Endometrial microvascular endothelial cells (primary cell): Measurements from ENCODE around the gene TMEM247. TPM values are rescaled to one million over a fixed set of nuclear protein-coding genes. Genes with fewer than 3 reads are reported as not detected.

Experiments used
- in situ Hi-C: cut with HindIII; loops from 2 replicates; pipeline ENCODE4 v1.10.0; 2017; ENCODE audit warnings: low sequenced_read_pairs, low pct_unique_long_range_greater_than_20kb; ENCODE audit errors: inconsistent ontology term
- total RNA-seq: library from RNA; depleted of rRNA; stranded (reverse); fragments of >200 nt; gene quantifications from one replicate; pipeline ENCODE4 v1.2.3, GENCODE V29; 2015; ENCODE audit errors: inconsistent ontology term

The TMEM247 gene
- total RNA-seq, 1 donor from 2014 or later: not detected

DNA sequence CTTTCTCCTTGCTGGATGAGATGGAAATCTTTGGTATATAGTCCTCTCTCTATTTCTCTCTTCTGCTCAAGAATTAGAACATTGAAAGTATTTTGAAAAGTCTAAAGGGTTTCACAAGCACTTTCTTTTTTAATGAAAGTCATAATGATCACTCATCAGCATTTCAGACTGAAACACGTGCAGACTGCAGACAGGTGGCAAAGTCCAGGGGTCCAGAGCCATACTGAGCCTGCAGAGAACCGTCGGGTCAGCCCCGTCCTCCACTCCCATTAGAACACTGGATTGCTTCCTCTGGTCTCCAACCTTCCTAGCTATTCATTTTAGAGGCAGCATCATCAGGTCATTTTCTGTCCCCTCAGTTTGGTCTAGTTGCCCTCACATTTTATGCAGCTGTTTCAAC, 3.1 kb downstream of the TMEM247 start:
- in situ Hi-C loops: no loop called here

DNA sequence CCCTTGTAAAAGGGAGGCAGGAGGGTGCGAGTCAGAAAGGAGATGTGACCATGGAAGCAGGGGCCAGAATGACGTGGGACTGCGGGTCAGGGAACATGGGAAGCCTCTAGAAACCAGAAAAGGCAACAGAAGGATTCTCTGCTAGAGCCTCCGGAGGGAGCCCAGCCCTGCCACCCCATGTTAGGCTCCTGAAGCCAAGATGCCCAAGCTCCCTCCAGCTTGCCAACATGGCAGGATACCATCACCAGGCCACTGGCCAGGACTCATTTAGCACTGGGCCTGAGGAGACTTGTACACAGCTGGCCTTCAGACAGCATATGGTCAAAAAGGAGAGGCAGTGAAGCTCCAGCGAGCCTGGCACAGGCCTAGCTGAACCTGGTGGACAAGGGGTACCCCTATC, 5.6 kb downstream of the TMEM247 start:
- in situ Hi-C loops: no loop called here

DNA sequence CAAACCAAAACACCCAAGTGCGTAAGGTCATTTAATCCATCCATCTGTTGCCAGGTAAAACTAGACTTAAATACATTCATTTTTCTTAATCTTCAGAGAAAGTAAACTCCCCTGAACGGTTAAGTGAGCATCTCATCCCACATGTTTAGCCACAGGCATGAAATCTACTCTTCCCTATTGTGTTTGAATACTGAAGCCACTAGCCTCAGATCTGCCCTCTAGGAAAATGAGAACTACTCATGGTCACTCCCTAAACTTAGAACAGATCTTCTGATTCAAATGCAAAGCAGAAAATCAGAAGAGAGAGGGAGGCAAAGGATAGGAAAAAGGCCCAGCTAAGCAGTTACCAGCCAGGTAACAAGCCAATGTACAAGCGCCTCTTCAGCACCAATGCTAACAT, 7.1 kb downstream of the TMEM247 start:
- in situ Hi-C loops: no loop called here

DNA sequence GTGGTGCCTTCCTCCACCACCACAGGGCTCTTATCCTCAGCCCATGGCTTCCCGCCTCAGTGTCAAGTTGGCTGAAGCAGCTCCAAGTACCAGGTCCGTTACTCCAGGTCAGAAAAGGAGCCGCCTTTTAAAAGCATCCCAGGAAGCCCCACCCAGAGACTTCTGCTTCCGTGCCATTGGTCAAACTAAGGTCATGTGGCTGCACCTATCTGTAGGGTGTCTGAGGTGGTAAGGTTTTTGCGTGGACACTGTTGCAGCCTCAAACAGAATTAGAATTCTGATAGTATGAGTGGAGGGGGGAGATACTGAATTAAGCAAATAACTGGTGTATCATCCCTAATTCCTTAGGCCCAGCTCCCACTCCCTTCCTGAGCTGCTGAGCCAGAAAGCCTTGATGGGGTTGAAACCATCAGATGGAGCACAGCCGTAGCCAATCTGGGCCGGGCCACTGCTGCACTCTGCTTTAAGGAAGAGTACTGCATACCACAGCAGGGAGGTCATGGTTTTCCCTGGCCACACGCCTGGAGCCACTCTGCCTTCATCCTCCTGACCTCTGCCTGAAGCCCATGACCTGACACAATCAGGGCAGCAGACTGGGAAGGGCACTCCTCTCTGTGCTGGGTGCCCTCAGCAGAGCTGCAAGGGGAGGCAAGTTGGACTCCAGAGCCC, 8.4 kb downstream of the TMEM247 start:
- in situ Hi-C loops: no loop called here

DNA sequence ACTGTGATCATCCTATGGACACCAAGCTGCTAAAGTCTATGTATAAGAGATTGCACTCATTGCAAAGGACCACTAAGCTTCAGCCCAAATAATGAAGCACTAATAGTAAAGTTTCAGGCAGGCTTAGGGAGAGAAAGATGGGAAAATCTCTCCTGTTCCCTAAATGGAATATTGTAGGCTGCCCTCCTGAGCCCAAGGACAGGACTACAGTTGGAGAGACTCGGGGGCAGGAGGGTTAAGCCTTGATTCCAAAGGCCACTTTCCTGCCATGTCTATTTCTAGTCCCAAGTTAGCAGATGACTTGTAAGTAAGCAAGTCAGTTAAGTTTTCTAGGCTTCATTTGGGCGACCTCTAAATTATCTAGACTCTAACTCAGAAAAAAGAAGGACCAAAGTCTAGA, 9.0 kb downstream of the TMEM247 start:
- in situ Hi-C loops: no loop called here

DNA sequence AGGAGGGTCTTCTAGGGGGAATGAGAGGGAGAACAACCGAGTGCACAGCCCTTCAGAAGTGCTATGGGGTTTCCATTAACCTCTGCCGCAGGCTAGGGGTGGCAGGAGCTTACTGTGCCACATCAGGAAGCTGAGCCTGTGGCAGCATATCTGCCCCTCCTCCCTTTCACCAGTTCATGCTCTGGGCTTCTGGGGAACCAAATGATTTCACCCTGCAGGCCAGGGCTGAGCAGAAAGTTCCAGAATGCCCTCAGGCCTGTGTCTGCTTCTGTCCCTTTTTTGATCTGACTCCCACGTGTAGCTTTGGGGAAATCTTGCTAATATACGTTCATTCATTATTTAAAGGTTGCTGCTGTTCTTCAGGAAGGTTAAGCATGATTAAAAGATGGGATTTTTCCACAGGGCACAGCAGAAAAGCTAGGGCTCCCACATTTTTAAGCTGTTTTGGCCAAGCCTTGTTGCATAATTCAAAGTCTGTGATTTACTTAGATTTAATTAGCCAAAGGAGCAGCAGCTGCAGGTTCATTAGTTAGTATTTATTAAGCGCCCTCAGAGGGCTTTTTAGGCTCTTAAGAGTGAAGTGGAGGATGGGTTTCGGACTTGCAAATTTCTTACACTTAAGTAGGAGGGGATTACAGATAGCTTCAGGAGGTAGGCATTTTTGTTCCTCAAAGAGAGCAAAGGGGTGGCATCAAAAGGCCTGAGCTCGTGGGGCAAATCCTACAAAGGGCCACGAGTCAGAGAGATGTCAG, 10.2 kb downstream of the TMEM247 start:
- in situ Hi-C loops: no loop called here

DNA sequence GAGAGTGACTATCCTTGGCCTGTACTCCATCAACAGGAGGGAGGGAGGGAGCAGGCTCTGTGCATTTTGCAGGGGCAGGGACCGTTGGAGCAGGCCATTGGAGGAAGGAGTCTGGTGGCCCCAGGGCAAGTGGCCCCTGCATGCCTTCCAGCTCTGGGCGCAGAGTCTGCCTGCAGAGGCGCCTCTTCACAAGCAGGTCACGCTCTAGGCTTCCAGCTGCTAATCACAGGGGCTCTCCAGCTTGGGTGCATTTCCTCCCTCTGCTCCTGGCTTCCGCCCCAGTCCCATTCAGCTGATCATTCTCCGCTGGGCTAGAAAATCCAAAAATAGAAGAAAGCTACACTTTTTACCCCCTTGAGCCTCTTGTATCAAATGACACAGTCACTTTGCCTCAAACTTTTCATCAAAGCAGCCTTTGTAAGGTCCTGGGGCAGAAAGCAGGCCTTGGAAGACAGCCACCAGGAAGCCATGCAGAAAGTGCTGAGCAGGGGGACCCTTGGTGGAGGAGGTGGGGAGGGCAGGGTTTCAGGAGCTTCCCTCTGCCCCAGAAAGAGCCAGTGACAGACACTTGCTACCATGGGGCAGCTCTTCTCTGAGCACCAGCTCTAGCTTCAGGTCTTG, 11.3 kb downstream of the TMEM247 start:
- in situ Hi-C loops: no loop called here

DNA sequence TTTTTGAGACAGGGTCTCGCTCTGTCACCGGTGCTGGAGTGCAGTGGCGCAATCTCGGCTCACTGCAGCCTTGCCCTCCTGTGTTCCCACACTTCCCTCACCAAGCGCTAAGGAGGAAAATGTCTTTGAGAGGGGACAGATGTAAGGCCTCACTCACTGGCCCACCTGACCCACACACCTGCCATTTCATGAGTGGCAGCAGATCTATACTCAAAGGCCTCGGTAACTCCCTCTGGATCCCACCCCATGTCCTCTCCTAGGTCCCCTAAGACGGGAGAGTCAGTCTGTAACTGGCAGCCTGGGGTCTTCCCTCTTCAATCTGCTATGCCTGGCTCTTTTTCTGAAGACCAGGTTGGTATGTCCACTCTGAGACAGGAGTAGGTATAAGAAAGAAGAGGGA, 12.9 kb downstream of the TMEM247 start:
- in situ Hi-C loops: no loop called here

DNA sequence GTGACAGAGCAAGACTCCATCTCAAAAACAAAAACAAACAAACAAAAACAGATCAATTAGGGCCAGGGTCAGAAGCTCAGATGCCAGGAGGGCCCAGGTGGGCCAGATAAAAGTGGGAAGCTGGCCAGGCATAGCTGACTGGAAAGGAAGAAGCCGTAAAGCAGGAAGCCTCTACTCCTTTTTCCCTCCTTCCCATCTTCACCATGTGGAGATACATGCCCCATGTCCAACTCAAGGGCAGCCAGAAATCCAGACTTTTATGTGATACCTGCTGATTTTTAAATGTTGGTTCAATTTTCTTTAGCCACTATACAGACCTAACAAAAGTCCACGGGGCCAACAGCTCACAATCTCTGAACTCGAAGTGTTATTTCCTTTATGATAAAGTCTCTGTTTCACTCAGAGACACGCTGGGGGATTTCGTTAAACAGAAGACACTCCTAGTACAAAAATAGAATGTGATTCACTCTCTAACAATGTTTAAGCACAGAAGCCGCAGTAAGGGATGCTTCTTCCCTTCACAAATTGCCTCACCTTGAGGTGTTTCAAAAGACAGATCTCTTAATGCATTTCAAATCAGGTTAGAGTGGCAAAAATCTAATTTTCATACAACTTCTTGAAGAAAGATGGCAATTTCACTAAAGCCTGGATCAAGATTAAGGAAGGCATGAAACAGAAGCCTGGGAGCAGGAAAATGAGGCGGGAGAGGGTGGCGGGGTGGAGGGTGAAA, 14.0 kb downstream of the TMEM247 start:
- in situ Hi-C loops: no loop called here

DNA sequence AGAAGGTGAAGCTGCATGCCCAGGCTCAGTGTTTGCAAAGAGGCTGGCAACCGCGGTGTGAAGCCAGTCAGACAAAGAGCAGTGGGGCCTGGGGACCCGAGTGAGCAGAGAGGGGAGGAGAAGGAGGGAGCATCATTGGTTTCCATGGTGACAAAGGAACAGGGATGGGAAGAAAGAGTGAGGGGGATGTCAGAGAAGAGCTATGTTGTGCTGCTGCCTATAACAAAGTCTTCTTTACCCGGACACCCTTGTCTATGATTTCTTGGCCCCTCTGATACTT, 14.5 kb downstream of the TMEM247 start:
- in situ Hi-C loops: no loop called here

DNA sequence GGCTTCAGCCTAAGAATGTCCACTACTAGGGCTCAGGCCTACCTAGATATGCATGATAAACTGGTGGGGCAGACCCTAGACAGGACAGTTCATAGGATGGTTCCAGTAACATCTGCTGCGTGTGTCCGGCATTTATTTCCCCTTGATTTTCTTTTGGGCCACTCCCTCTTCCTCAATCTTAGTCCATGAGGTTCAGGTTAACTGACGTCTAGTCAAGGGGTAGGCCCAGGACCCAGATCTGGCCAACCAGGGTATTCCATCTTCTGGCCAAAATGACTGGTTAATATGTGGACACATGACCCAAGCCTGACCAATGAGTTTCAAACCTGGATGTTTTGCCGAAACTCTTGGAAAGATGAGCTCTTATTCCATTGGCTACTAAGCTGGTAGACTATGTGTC, 15.2 kb downstream of the TMEM247 start:
- in situ Hi-C loops: no loop called here

DNA sequence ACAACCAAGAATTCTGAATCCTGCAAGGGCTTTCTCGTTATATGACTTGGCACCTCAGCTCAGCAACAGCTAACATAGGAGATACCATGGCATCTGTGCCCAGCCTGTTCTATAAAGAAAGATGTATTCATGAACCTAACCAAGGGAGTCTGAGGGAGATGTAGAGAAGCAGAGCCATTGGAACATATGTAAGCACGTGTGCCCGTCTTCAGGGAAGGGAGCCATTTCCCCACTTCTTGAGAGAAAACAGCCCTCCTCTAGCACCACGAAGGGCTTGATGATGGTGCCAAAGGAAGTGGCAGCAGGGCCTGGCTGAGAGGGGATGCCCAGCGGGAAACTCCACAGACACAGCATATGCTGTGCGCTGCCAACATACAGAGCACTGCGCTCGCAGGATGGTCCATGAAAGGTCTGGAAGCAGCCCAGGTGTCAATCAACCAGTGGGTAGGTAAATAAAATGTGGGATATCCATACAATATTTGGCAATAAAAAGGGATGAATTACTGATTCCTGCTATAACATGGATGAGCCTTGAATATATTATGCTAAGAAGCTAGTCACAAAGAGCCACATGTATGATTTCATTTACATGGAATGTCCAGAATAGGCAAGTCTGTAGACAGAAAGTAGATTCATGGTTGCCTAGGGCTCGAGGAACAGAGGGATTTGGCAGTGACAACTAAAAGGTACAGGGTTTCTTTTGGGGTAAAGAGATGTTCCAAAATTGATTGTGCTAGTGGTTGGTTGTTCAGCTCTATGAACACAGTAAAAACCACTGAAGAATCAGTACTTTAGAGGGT, 16.1 kb downstream of the TMEM247 start:
- in situ Hi-C loops: no loop called here

DNA sequence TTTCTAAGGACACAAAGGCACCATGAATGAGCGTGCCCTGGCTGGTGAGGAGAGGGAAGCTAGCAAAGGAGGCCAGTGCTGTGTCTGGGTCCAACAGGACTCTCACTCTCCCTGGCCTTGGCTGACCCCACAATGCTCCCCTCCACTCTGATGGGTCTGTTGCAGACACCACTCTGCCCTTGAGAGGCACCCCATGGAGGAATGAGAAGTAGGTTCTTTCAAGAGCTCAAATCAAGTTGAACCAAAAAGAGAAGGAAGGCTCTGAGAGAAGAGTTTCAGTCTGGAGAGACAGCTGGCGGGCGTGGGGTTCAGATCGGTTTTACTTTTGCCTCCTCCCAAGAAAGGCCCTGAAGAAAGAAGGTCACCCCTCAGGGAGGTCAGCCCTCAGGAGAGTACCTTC, 18.4 kb downstream of the TMEM247 start:
- in situ Hi-C loops: no loop called here

DNA sequence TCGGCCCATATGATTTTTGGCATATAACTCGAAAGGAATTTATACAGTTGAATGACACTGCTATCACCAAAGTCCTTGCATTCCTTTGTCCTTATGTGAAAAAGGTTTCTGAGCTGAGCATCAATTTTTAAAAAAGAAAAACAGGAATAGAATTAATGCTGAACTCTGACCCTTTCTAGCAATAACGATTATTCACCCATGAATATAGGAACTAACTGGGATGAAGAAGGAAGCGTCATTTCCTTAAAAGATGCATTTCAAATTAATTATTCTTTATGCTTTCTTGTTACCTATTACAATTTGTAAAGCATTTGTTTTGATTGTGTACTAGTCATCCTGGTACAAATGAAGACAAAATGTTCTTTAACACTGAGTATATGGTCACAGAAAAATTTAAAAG, 19.3 kb downstream of the TMEM247 start:
- in situ Hi-C loops: no loop called here

DNA sequence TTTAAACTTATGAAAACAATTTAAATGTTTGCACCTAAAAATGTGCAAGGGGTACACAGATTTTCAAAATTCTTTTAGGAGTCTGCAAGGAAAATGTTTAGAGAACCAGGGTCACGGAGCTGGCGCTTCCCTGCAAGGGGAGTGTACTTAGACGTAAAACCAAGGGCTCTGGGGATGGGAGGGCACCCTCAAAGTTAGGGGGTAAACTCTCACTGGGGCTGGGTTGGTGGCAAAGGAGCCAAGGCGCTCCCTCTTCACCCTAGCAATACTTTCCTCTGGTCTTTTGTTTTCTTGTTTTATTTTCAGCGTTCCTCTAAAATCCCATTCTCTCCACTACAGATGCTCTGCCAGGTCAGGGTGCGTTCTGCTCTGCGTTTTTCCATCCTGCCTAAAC, 20.0 kb downstream of the TMEM247 start:
- in situ Hi-C loops: no loop called here

DNA sequence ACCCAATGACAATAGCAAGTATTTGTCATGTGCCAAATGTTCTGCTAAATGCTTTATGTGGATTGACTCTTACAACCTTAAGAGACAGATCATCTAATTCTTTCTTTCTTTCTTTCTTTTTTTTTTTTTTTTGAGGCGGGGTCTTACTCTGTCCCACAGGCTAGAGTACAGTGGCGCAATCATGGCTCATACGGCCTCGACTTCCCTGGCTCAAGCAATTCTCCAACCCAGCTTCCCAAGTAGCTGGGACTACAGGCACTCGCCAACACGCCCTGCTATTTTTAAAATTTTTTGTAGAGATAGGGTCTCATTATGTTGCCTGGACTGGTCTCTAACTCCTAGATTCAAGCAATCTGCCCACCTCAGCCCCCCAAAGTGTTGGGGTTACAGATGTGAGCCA, 21.4 kb downstream of the TMEM247 start:
- in situ Hi-C loops: no loop called here

DNA sequence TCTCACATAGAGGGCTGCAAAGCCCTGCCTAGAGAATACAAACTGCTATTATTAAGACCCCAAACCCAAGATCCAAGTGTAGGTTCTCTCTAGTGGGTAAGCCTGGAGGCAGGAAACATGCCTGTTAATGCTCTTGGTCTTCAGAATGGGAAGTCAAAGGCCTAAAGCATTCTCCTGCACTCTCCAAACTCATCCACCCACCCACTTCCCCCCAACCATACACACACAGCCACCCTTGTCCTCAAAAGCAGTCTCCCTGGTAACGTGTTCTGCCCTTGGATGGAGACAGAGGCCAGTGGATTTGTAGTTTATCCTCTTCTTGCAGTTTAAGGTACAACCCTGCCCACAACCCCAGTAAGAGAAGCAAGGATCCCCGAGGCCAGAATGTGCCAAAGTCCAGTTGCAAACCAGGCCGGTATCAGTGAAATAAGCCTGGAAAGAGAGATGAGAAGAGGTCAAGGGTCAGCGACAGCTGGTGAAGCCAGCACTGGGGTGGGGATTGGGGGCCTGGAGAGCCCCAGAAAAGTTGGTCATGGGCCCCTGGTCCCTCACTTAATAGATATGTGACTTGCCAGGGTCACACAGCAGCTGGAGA, 23.0 kb downstream of the TMEM247 start:
- in situ Hi-C loops: no loop called here

DNA sequence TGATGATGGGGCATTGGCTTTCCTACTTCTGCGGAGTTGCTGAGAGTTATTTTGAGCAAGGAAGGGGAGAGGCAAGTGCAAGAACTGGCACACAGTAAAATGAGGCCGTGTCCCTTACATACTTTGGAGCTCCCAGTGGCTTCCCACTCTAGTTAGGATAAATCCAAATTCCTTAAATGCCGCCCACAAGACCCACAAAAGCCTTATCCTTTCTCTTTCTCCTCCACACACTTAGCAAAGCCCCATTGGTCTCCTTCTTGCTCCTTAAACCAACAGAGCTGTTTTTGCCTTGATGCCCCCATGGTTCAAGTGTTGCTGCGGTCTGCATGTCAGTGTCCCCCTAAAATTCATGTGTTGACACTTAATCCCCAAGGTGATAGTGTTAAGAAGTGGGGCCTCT, 24.3 kb downstream of the TMEM247 start:
- in situ Hi-C loops: no loop called here

DNA sequence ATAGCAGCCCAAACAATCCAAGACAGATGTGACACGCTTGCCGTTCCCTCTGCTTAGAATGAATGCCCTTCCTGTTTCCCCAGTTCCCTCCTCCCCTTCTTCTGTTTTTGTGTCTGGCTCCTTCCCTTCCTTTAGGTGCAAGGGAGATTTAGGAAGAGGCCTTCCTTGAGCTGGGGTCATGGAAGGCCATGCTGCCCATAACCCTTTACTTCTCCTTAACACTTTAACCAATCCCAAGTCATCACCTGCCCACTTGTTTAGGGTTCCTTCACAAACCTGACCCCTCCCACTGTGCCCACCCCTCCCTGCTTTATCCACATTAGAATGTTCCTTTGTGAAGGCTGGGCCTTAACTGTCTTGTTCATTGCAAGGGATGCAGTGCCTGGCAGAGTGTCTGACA, 24.9 kb downstream of the TMEM247 start:
- in situ Hi-C loops: no loop called here
